HCT116 (cell line): ENCODE measurements around the gene RABL3. TPM values are rescaled to one million over a fixed set of nuclear protein-coding genes. Genes with fewer than 3 reads are reported as not detected.

ENCODE experiments used
- ATAC-seq: fragments of 200-7000 bp; cut with Tn5 transposase; 2 replicates; pipeline ENCODE4 v1.9.1; 2020; ENCODE audit warnings: mild to moderate bottlenecking, moderate library complexity
- BruUV-seq: library from RNA; stranded (reverse); fragments of 400-500 nt; replicated peaks from 2 replicates; lab custom pipeline; 2021; lab: Mats Ljungman, UMichigan
- CTCF ChIA-PET: fragments of 300-600 bp; sonication (Branson Sonifier 250); formaldehyde crosslinking; loops from one replicate; lab custom pipeline; 2021; ENCODE audit warnings: antibody characterized with exemption; lab: Charles Lee
- POLR2A ChIA-PET: fragments of 300-600, 350-600 bp; sonication (Branson Sonifier 250); formaldehyde crosslinking; loops from one replicate; lab custom pipeline; 2021; ENCODE audit warnings: antibody characterized with exemption; lab: Charles Lee
- RAD21 ChIA-PET, 2 experiments: fragments of 300-600 bp; sonication (Branson Sonifier 250); formaldehyde crosslinking; loops; one replicate each; lab custom pipeline; 2023; ENCODE audit warnings: low total read pairs in 2 of 2; ENCODE audit not compliant: uncharacterized antibody in 2 of 2, unreplicated experiment in 2 of 2, low non-redundant PET in 1 of 2; lab: Charles Lee
- DNase-seq: peaks from one replicate; pipeline ENCODE4 v3.0.0-alpha.2; 2010; ENCODE audit warnings: low read depth, low spot score
- H2AFZ ChIP-seq: fragments of 200-600 bp; shearing (Covaris generic), sonication (generic); 2 replicates; pipeline ENCODE4 v1.6.1; 2017; ENCODE audit warnings: low read depth, mixed run types, mixed read lengths, antibody characterized with exemption, low read length; ENCODE audit not compliant: poor library complexity, severe bottlenecking
- H3K27ac ChIP-seq: 2 replicates; pipeline ENCODE4 v1.5.1; 2012; ENCODE audit warnings: low read depth, low read length
- H3K27me3 ChIP-seq: fragments of 200-600 bp; sonication (generic); 2 replicates; pipeline ENCODE4 v1.6.1; 2016; ENCODE audit warnings: mixed run types, low read length, mixed read lengths; ENCODE audit not compliant: insufficient read depth
- H3K36me3 ChIP-seq, 2 experiments: fragments of 200-500 bp in 1 of 2; fragments of 200-600 bp in 1 of 2; sonication (Bioruptor generic) in 1 of 2; sonication (generic) in 1 of 2; 2 replicates each; pipeline versions ENCODE4 v1.5.1 to v1.6.1; 2014 to 2016; ENCODE audit warnings: low read length in 2 of 2, inconsistent platforms in 1 of 2, mixed read lengths in 1 of 2, mixed run types in 1 of 2; ENCODE audit not compliant: insufficient read depth in 2 of 2, control insufficient read depth in 1 of 2
- H3K4me1 ChIP-seq, 2 experiments: fragments of 200-600 bp in 1 of 2; sonication (generic) in 1 of 2; 2 replicates each; pipeline versions ENCODE4 v1.5.1 to v1.6.1; 2012 to 2017; ENCODE audit warnings: low read length in 2 of 2, inconsistent platforms in 1 of 2, mild to moderate bottlenecking in 1 of 2, mixed read lengths in 1 of 2, mixed run types in 1 of 2, moderate library complexity in 1 of 2; ENCODE audit not compliant: insufficient read depth in 2 of 2, control insufficient read depth in 1 of 2
- H3K4me2 ChIP-seq: fragments of 200-600 bp; sonication (generic); 2 replicates; pipeline ENCODE4 v1.6.1; 2017; ENCODE audit warnings: mixed run types, low read length, mixed read lengths
- H3K4me3 ChIP-seq, 2 experiments: fragments of 200-600 bp in 1 of 2; sonication (generic) in 1 of 2; replicated peaks in 1 of 2; 2 replicates each; pipeline ENCODE4 v1.5.1; 2011 to 2016; ENCODE audit warnings: low read length in 2 of 2, control low read depth in 1 of 2, low read depth in 1 of 2, mild to moderate bottlenecking in 1 of 2, mixed read lengths in 1 of 2, mixed run types in 1 of 2
- H3K79me2 ChIP-seq: fragments of 200-600 bp; sonication (generic); 2 replicates; pipeline ENCODE4 v1.6.1; 2017; ENCODE audit warnings: mild to moderate bottlenecking, mixed run types, low read length, moderate library complexity, mixed read lengths; ENCODE audit not compliant: insufficient read depth
- H3K9ac ChIP-seq: fragments of 200-600 bp; sonication (generic); 2 replicates; pipeline ENCODE4 v1.6.1; 2016; ENCODE audit warnings: low read length, mixed read lengths
- H3K9me2 ChIP-seq: fragments of 200-600 bp; sonication (generic), shearing (Covaris generic); 2 replicates; pipeline ENCODE4 v1.6.1; 2017; ENCODE audit warnings: mixed run types, mild to moderate bottlenecking, moderate library complexity; ENCODE audit not compliant: insufficient read depth
- H3K9me3 ChIP-seq, 2 experiments: fragments of 200-500 bp in 1 of 2; fragments of 200-600 bp in 1 of 2; sonication (Bioruptor generic) in 1 of 2; sonication (generic) in 1 of 2; 2 replicates each; pipeline ENCODE4 v1.6.1; 2014 to 2017; ENCODE audit warnings: low read length in 2 of 2, mixed read lengths in 2 of 2, inconsistent platforms in 1 of 2, low read depth in 1 of 2, mild to moderate bottlenecking in 1 of 2, mixed run types in 1 of 2, moderate library complexity in 1 of 2; ENCODE audit not compliant: control insufficient read depth in 1 of 2, insufficient read depth in 1 of 2
- H4K20me1 ChIP-seq: fragments of 200-600 bp; sonication (generic), shearing (Covaris generic); 2 replicates; pipeline ENCODE4 v1.6.1; 2017; ENCODE audit warnings: mixed run types, mild to moderate bottlenecking, moderate library complexity; ENCODE audit not compliant: insufficient read depth
- CBX3 ChIP-seq: IDR thresholded peaks from 2 replicates; pipeline ENCODE4 v1.6.1; 2012; ENCODE audit warnings: low read depth
- CTCF ChIP-seq, 3 experiments: fragments of 200-600 bp in 1 of 3; sonication (generic) in 1 of 3; IDR thresholded peaks in 2 of 3; conservative IDR thresholded peaks in 1 of 3; 2 replicates each; pipeline ENCODE4 v1.5.1; 2012 to 2017; ENCODE audit warnings: low read depth in 2 of 3, low read length in 2 of 3, antibody characterized with exemption in 1 of 3, borderline replicate concordance in 1 of 3, control low read depth in 1 of 3, mild to moderate bottlenecking in 1 of 3, mixed read lengths in 1 of 3, mixed run types in 1 of 3, moderate library complexity in 1 of 3; ENCODE audit not compliant: insufficient read depth in 1 of 3
- EGR1 ChIP-seq: IDR thresholded peaks from 2 replicates; pipeline ENCODE4 v1.6.1; 2012; ENCODE audit warnings: low read depth
- MAX ChIP-seq: IDR thresholded peaks from 2 replicates; pipeline ENCODE4 v1.6.1; 2012
- RAD21 ChIP-seq: IDR thresholded peaks from 2 replicates; pipeline ENCODE4 v1.6.1; 2012; ENCODE audit warnings: low read depth, mild to moderate bottlenecking
- SIN3A ChIP-seq: IDR thresholded peaks from 2 replicates; pipeline ENCODE4 v1.6.1; 2012; ENCODE audit warnings: low read depth
- TCF7L2 ChIP-seq: IDR thresholded peaks from 2 replicates; pipeline ENCODE4 v1.7.0; 2011; ENCODE audit warnings: borderline replicate concordance, inconsistent platforms; ENCODE audit not compliant: insufficient read depth, insufficient read length; ENCODE audit errors: extremely low read depth
- YY1 ChIP-seq: IDR thresholded peaks from 2 replicates; pipeline ENCODE4 v1.6.1; 2011; ENCODE audit warnings: low read length, low read depth, moderate library complexity, mild to moderate bottlenecking; ENCODE audit not compliant: insufficient replicate concordance; ENCODE audit errors: extremely low read depth
- ZBTB33 ChIP-seq: IDR thresholded peaks from 2 replicates; pipeline ENCODE4 v1.6.1; 2011; ENCODE audit warnings: mild to moderate bottlenecking, low read length, moderate library complexity; ENCODE audit not compliant: insufficient replicate concordance; ENCODE audit errors: extremely low read depth
- intact Hi-C: fragments of 100-400 bp; cut with micrococcal nuclease; formaldehyde crosslinking; loops from 2 replicates; pipeline ENCODE4 v1.10.0; 2022
- total RNA-seq: library from RNA; stranded (reverse); gene quantifications from one replicate; pipeline ENCODE4 v1.2.1, GENCODE V29; 2021; ENCODE audit not compliant: unreplicated experiment
- TF ChIP-seq, protein P1 (sequence below): IDR thresholded peaks from 2 replicates; pipeline ENCODE4 v1.6.1; 2012

Gene RABL3
- total RNA-seq, 1 experiment from 2014 or later, result 23.8 TPM

- Histone ChIP-seq H4K20me1 (no peaks in the 10 kb centered on the region), H2AFZ (no peak overlapping the region), H3K79me2 (no peaks in the 10 kb centered on the region), H3K27ac (no peak overlapping the region), H3K36me3 (no peaks in the 10 kb centered on the region), H3K4me1 (peaks cover 0 to 9% of the 10 kb centered on the region in 2 experiments; a peak in 3 of 4 replicates), H3K9me3 (no peaks in the 10 kb centered on the region), H3K27me3 (no peaks in the 10 kb centered on the region), H3K9me2 (no peaks in the 10 kb centered on the region), H3K4me3 (no peak overlapping the region), H3K9ac (no peak overlapping the region), H3K4me2 (no peak overlapping the region)
- BruUV-seq, result no TSS peak
- TF ChIP-seq, protein P1, sequence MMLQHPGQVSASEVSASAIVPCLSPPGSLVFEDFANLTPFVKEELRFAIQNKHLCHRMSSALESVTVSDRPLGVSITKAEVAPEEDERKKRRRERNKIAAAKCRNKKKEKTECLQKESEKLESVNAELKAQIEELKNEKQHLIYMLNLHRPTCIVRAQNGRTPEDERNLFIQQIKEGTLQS, result no peak
- TF ChIP-seq CBX3, result no peak
- ChIA-PET CTCF (no interaction called here), RAD21 (no interaction called here), POLR2A (no interaction called here)
- intact Hi-C loops, result no loop called here
- DNase-seq (no peak), ATAC-seq (no peak)
Observed at GRCh38 chr3:120683213-120683612, 59.1 kb downstream of the RABL3 start.

DNA sequence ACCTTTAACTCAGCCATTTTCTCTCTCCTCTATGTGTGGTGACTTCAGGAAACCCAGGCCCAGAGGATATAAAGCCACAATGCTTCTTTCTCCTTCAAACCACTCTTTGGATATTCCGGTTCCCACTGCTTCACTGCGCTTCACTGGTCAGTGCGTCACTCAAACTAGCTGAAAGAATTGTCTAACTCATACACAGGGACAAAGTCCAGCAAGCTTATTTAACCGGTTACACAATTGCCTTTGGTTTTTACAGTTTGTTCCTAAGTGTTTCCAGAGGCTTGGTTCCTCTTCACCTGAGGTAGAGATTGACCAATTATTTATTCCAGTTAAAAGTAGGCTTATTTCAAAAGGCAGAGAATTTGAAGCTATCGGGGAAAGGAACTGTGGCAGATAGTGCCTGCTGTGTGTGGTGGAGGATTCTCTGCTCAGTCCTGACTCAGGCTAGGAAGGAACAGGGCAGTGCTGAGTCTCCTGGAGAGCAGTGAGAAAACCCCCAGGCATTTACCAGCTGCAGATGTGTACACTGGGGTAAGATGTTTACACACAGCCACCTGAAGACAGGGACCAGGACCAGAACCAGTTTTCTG, 60.1 kb downstream of the RABL3 start, which contains the start of gene HGD:
Gene HGD, minus strand, starts transcription at position 145 of the 587 bp plus-strand sequence. Its CDS starts 128 bp downstream, at position 17.
- no peak within 1 kb of the TSS for H3K27ac ChIP-seq
- ChIA-PET CTCF (no interaction called here), POLR2A (no interaction called here), RAD21 (no interaction called here)
- TF ChIP-seq MAX (no peak), RAD21 (no peak), YY1 (no peak), CTCF (IDR thresholded peaks at IDR 0.05 in 2 of 3, conservative IDR thresholded peaks at IDR 0.05 in 1 of 3; ENCODE audit: borderline replicate concordance in 1 of 3, insufficient read depth in 1 of 3, low read depth in 2 of 3, low read length in 2 of 3) (no peak), TCF7L2 (no peak), ZBTB33 (no peak), SIN3A (no peak), EGR1 (no peak)
- H3K36me3 ChIP-seq, result no peaks in the 10 kb centered on the region
- 0 out of 4 replicates have a peak, but pooled peaks cover 0 to 3% of the 10 kb centered on the region in 2 experiments for H3K9me3 ChIP-seq
- no peak within 1 kb of the TSS for H3K4me2 ChIP-seq
- no peak within 1 kb of the TSS for H2AFZ ChIP-seq
- H3K27me3 ChIP-seq, result no peaks in the 10 kb centered on the region
- DNase-seq (no peak), ATAC-seq (no peak)
- H3K9ac ChIP-seq, result no peak within 1 kb of the TSS
- H3K4me3 ChIP-seq, result no peak within 1 kb of the TSS
- H3K79me2 ChIP-seq, result no peaks in the 10 kb centered on the region
- no peaks in the 10 kb centered on the region for H3K9me2 ChIP-seq
- H3K4me1 ChIP-seq, result peaks cover 0 to 11% of the 10 kb centered on the region in 2 experiments; a peak in 3 of 4 replicates
- no peaks in the 10 kb centered on the region for H4K20me1 ChIP-seq
- intact Hi-C loops, result no loop called here
- no TSS peak for BruUV-seq
